ENCODE measurements around the gene NT5C. TPM values are rescaled to one million over a fixed set of nuclear protein-coding genes. Genes with fewer than 3 reads are reported as not detected.

The NT5C gene
- total RNA-seq: 100 to 1,000 TPM; 151 to 176 (median 156) TPM

GRCh38 chr17:75131278-75132017 is at the start of gene NT5C:
Gene NT5C, minus strand, starts transcription at chr17:75131742. Its CDS starts 35 bp downstream, at chr17:75131707.
- no peaks in the 10 kb centered on the region for H3K27me3 ChIP-seq
- DNase-seq: peak; percentile 85 to 93 (median 93)
- no peaks in the 10 kb centered on the region for H3K9me3 ChIP-seq
- peaks cover 0 to 28% (median 0%) of the 10 kb centered on the region in 3 donors for H3K36me3 ChIP-seq
- peaks cover 0 to 30% (median 3%) of the 10 kb centered on the region in 4 donors for H3K4me1 ChIP-seq
- peak within 1 kb of the TSS; percentile 76 to 99 (median 86) for H3K4me3 ChIP-seq
- TF ChIP-seq CTCF (IDR thresholded peaks at IDR 0.05): peak; percentile 68 to 87 (median 80)
- TF ChIP-seq POLR2A (IDR thresholded peaks at IDR 0.05): peak; percentile 69 to 82
- H3K27ac ChIP-seq: peak within 1 kb of the TSS; percentile 95 to 97 (median 96)

- TF ChIP-seq CTCF (IDR thresholded peaks at IDR 0.05): no peak
- TF ChIP-seq POLR2A (IDR thresholded peaks at IDR 0.05): no peak
Observed at GRCh38 chr17:75181110-75181509, 49.6 kb upstream of the NT5C start.

GRCh38 chr17:75178453-75178852 is 46.9 kb upstream of the NT5C start:
- TF ChIP-seq POLR2A (IDR thresholded peaks at IDR 0.05) (no peak), CTCF (IDR thresholded peaks at IDR 0.05) (no peak)
- Histone ChIP-seq H3K4me1 (peaks cover 3 to 20% (median 4%) of the 10 kb centered on the region in 4 donors), H3K36me3 (peaks cover 0 to 59% (median 0%) of the 10 kb centered on the region in 3 donors), H3K27me3 (no peaks in the 10 kb centered on the region), H3K27ac (no peak overlapping the region), H3K9me3 (no peaks in the 10 kb centered on the region), H3K4me3 (no peak overlapping the region)
- DNase-seq: no peak

More at GRCh38 chr17:75181110-75181509, 49.6 kb upstream of the NT5C start:
- Histone ChIP-seq H3K9me3 (no peaks in the 10 kb centered on the region), H3K27ac (peak overlapping the region in 3 of 4 donors; percentile 98 to 99 (median 99)), H3K4me1 (peaks cover 3 to 20% (median 4%) of the 10 kb centered on the region in 4 donors), H3K4me3 (peak overlapping the region; percentile 68 to 93 (median 88)), H3K36me3 (peaks cover 0 to 32% (median 0%) of the 10 kb centered on the region in 3 donors), H3K27me3 (no peaks in the 10 kb centered on the region)
- no peak for DNase-seq

- no peak overlapping the region for H3K4me3 ChIP-seq
- H3K4me1 ChIP-seq: peaks cover 0 to 20% (median 1%) of the 10 kb centered on the region in 4 donors
- no peak overlapping the region for H3K27ac ChIP-seq
- DNase-seq: no peak
- TF ChIP-seq CTCF (IDR thresholded peaks at IDR 0.05) (no peak), POLR2A (IDR thresholded peaks at IDR 0.05) (no peak)
- peaks cover 0 to 72% (median 0%) of the 10 kb centered on the region in 3 donors for H3K36me3 ChIP-seq
- H3K9me3 ChIP-seq: no peaks in the 10 kb centered on the region
- no peaks in the 10 kb centered on the region for H3K27me3 ChIP-seq
Observed at GRCh38 chr17:75176625-75177024, 45.1 kb upstream of the NT5C start.

- no peak for DNase-seq
- peaks cover 0 to 78% (median 0%) of the 10 kb centered on the region in 3 donors for H3K36me3 ChIP-seq
- no peak overlapping the region for H3K27ac ChIP-seq
- H3K4me3 ChIP-seq: no peak overlapping the region
- H3K4me1 ChIP-seq: peaks cover 0 to 6% (median 0%) of the 10 kb centered on the region in 4 donors
- no peaks in the 10 kb centered on the region for H3K27me3 ChIP-seq
- TF ChIP-seq POLR2A (IDR thresholded peaks at IDR 0.05) (no peak), CTCF (IDR thresholded peaks at IDR 0.05) (no peak)
- no peaks in the 10 kb centered on the region for H3K9me3 ChIP-seq
Observed at GRCh38 chr17:75174996-75175395, 43.5 kb upstream of the NT5C start.

Measured in Peyer's patch (tissue), 4 donors.